ENCODE measurements around the gene ITGA2.
"Not testable (repeated sequence)": the region's sequence is repeated elsewhere in the genome, so short reads cannot be mapped to it uniquely, and the experiment has no call there.

ITGA2 gene

DNA sequence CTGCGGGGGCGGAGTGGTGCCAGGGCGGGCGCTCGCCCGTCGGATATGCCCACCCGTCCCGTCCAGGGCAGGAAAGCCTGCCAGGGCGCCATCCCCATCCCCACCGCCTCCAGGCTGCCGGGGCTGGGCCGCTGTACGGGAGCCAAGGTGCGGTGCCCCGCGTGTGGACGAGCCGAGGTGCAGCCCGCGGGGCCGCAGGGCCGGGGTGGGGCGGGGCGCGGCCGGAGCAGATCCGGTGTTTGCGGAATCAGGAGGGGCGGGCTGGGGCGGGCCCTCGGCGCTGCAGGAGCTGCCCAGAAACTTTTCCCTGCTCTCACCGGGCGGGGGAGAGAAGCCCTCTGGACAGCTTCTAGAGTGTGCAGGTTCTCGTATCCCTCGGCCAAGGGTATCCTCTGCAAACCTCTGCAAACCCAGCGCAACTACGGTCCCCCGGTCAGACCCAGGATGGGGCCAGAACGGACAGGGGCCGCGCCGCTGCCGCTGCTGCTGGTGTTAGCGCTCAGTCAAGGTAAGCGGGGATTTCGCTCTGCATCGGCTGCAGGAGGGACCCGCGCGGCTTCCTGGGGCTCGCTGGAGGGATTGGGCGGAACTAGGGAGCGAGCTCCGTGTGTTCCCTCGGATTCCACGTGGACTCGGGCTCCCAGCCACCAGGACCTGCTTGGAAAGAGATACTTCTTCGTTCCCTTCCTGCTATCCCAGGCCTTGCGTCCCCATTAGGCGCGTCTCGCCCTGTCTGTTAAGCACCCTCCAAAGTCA, at the start of gene ITGA2:
Gene ITGA2 (plus strand): TSS at position 328 of the 756 bp plus-strand sequence. CDS start 117 bp downstream, at position 445.
- peak; percentile 78 for DNase-seq

DNA sequence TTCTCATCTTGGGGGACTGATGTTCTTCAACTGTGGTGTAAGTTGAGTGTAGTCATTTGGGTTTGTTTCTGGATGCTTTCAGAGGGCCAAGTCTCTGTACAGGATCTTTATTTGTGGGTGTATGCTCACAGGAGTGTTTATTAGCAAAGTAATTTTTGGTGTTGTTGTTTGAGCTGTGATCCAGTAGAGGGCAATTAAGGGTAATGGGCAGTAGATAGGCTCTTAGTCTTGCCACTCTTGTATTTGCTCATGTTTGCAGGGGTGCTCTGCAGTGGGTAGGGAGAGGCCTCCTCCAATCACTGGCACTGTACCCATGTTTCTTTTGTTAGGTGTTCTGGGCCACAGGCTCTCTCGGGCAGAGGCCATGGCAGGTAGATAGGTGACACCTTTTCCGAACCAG, 45.9 kb upstream of the ITGA2 start:
- no peak for DNase-seq

DNA sequence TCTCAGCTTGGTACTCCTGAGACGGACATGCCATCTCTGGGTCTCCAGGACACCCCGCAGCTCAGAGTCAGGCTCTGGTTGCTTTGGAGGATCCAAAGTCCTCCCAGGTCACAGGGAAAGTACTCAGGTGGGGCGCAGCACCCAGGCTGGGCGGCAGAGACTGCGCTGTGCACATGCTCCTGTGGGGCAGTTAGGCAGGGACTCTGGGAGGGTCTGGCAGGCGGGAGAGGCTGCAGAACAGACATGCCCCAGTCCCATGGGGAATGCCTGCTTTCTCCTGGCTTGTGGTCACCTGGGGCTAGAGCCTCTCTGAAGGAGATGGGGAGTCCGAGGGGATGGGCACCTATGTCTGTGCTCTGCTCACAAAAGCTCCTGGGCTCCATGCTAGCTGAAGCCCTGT, 45.3 kb upstream of the ITGA2 start:
- no peak for DNase-seq

DNA sequence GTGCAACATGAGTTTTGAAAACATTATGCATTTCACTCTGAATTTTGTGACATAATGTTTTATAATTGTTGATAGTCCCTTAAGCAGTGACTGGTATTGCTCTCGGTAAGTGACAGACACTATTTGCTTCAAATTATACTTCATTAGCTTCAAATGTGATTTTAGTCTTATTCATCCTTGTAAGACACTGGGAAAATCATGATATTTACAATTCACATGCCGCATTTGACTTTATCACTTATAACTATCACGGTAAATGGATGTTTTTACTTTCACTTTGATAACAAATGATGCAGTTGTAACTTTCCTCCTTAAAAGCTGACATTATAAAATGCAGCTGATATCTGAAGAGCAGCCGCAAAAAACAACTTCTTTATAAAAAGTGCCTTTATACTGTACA, 44.1 kb upstream of the ITGA2 start:
- DNase-seq = no peak

DNA sequence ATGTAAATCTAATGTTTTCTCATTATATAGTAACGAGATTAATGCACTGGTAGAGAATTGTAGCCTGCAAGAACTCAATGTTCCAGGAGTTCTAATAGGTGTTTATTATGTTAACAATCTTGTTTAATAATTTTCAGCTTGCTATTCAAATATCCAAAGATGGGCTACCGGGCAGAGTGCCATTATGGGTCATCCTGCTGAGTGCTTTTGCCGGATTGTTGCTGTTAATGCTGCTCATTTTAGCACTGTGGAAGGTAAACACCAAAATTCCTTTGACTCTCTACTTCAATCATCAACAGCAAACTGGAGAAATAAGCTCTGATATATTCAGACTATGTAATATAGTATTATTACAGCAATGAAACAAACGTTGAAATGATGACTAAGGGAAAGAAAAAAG, 41.9 kb upstream of the ITGA2 start:
- no peak for DNase-seq

DNA sequence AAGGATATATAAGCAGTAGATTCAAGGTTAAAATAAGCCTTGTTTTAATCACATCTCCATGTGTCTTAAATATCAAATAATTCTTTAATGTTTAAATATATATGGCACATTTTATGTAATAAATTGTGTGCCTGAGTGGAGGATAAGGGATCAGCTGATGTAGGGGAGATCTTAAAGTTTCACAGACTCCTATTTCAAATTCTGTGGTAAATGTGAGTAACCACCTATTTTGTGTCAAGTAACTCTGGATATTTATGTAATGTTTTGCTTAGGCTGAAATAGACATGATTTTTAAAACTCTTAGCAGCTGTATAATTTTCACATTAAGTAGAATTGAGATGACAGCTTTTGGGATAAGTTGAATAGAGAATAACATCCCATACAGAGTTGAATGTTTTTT, 41.3 kb upstream of the ITGA2 start:
- no peak for DNase-seq

DNA sequence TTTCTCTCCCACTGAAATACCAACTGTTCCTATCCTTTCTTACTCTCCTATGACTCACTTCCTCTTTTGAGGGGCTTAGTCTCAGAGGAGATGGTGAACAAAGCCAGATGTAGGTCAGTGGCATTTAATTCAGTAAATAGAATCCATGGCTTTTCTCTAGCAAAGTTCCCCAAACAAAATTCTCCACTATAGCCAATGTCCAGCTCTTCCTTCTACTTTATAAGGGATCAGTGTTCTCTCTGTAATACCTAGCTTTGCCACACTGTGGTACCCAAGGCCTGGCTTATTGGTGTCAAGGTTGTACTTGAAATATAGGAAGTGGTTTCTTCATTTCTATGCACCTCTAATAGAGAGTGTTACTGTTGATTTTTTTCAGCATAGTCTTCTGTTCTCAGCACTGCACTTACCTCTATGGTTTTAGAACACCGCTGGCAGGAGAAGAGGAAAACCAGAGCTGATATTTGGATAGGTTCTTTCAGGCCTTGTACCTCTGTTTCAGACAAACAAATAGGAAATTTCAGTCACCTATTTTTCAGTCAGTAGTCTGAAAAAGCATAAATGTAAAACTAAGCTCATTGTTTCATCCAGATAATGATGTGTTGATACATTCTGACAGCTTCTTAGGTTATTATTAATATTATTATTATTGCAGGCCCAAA, 40.6 kb upstream of the ITGA2 start:
- peak; percentile 86 for DNase-seq

DNA sequence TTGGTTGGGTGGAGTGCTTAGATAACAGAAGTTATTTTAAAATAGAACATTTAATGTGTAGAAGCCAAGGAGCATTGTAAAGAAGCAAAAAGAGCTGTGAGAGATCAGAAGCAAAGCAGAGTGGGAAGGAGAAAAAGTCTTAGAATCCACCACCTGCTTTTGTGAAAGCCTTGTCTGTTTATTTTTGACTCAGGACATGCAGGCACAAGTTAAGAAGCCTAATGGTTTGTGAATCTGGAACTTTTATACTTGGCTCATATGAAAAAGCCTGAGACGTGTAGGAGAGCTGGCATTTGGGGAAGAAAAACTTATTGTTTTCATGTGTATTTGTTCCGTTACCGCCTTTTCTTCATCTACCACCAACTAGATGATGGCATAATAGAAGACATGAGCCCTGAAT, 38.5 kb upstream of the ITGA2 start:
- DNase-seq = no peak

DNA sequence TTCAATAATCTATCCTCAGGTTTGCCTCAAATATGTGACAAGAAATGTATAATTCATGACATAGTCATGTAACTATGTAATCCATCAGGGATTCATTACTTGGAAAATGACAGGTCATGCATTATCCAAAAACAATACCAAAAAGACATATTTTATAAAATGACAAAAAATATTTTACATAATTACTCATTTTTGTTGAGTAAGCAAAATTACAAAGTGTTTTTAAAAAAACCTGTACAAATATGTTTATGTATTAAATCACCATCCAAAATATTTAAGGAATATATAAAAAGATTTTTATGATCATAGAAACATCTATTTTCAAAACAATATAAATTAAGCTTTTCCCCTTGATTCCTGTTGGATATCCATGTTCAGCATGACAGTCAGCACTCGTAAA, 36.7 kb upstream of the ITGA2 start:
- no peak for DNase-seq

DNA sequence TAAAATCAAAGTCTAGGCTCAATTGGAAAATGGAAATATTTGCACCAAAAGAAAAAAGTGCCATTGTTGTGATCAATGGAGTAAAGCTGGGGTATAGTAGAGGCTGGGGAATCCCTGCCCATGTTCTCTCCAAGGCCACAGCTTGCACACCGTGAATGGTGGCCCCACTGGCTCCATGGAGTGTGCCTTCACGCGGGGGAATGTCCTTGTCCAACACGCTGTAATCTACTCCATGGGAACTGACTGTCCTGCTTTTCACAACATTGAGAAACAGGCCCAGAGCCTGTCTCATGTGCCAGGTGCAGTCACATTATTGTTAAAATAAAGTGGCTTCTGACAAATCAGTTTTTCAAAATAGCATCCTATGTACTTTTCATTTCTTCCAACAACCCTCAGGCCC, 33.1 kb upstream of the ITGA2 start:
- DNase-seq = no peak

DNA sequence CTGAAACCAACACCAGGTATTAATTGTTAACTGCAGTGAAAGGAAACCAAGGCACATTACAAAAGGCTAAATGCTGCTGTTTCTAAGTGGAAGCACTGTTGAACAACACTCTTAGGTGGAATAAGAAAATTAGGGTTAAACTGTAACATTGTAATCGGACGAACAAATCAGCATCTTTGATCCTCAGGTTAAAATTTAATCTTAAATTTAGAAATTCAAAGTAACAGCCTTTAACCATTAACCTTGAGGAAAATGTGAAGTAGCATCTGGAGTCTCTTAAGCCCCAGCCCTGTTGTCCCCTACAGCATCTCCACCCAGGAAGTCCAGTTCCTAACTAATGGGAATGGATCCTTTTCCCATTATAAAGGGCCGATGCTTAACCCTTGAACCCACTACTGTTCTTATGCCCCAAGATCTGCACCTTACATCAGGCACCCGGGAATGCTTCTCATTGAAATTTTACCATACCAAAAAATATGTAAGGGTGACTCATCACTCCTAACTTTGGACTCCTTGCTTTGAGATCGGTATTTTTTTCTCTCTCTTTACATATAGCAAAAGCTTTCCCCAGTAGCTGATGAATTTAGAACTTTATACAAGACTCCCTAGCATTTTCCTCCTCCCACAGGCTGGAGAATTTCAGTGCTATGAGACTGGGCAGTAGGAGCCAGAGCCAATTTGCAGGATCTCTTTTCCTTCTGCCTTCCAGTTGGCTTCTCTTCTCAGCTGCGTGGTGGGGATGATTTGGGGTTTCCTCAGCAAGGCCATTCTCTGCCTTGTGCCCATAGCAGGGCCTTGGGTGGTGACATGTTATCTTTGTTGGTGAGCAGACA, 32.0 kb upstream of the ITGA2 start:
- DNase-seq = no peak

DNA sequence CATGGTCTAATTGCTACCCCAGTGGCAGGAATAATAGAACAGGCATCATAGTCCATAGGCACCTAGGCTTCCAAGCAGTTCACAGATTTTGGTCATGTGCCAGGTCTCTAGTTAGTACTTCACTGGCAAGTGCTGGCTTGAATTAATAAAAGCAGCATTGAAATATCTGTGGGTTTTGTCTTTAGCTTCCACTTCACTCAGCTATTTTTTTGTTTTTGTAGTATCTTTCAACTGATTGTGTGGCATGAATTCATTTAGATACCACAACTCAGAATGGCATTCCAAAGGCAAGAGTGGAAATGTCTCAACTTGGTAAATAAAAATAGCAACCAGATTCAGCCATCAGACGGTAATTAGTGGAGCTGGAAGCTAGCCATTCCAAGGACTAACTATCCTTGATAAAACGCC, 27.9 kb upstream of the ITGA2 start:
- DNase-seq = peak; percentile 17

DNA sequence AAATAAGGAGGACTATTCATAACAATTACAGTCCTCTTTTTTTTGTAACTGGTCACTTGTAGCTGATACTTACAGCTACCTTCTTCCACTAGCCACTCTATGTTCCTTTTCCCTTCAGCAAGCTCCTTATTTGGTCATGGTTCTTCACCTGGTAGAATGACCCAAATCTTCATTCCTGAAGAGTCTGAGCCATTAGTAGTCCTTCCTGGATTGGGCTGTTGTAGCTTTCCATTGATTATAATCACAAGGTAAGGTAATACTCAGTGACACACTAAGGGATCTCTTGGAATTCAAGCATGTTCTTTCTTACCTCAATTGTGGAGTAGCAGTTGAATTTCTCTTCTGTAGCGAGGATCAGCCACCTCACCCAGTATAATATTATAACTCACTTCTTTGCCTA, 25.5 kb upstream of the ITGA2 start:
- DNase-seq = no peak

DNA sequence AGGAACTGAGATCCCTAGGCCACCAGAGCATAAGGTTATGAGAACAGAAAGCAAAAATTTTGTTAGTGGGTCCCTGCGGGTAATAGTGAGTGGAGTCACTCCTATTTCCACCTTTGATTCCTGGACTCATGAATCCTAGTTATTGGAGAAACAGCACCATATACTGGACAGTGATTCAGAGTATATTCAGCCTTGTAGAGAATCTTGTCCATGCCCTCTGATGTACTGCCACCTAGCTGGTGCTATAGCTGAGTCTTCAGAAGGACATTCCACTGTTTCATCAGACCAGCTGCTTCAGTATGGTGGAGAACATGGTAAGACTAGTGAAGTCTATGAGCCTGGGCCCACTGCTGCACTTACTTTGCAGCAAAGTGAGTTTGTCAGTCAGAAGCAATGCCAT, 25.0 kb upstream of the ITGA2 start:
- no peak for DNase-seq

DNA sequence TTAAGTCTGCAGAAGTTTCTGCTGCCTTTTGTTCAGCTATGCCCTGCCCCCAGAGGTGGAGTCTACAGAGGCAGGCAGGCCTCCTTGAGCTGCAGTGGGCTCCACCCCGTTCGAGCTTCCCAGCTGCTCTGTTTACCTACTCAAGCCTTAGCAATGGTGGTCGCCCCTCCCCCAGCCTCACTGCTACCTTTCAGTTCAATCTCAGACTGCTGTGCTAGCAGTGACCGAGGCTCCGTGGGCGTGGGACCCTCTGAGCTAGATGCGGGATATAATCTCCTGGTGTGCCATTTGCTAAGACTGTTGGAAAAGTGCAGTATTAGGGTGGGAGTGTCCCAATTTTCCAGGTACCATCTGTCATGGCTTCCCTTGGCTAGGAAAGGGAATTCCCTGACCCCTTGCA, 13.0 kb upstream of the ITGA2 start:
- DNase-seq = not testable (repeated sequence)

DNA sequence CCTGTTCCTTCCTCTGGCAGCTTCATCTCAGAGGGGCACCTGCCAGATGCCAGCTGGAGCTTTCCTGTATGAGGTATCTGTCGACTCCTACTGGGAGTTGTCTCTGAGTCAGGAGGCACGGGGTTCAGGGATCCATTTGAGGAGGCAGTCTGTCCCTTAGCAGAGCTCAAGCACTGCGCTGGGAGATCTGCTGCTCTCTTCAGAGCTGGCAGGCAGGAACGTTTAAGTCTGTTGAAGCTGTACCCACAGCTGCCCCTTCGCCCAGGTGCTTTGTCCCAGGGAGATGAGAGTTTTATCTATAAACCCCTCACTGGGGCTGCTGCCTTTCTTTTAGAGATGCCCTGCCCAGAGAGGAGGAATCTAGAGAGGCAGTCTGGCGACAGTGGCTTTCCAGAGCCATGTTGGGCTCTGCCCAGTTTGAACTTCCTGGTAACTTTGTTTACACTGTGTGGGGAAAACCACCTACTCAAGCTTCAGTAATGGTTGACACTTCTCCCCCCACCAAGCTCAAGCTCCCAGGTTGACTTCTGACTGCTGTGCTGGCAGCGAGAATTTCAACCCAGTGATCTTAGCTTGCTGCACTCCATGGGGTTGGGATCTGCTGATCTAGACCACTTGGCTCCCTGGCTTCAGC, 11.8 kb upstream of the ITGA2 start:
- DNase-seq = no peak

DNA sequence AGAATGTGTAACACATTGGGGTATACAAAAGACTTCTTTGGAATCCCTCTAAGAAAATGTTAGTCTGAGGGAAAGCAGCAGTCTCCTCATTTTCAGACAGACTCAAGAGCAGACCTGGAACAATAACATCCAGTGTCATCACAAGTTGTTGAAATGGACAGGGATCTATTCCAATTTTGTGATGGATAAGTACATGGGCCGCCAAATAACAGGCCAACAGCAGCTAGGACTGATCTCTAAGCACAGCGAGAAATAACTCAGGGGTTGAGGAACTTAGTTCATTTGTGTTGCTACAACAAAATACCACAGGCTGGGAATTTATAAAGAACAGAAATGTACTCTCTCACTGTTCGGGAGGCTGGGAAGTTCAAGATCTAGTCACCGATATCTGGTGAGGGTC, 7.6 kb upstream of the ITGA2 start:
- no peak for DNase-seq

DNA sequence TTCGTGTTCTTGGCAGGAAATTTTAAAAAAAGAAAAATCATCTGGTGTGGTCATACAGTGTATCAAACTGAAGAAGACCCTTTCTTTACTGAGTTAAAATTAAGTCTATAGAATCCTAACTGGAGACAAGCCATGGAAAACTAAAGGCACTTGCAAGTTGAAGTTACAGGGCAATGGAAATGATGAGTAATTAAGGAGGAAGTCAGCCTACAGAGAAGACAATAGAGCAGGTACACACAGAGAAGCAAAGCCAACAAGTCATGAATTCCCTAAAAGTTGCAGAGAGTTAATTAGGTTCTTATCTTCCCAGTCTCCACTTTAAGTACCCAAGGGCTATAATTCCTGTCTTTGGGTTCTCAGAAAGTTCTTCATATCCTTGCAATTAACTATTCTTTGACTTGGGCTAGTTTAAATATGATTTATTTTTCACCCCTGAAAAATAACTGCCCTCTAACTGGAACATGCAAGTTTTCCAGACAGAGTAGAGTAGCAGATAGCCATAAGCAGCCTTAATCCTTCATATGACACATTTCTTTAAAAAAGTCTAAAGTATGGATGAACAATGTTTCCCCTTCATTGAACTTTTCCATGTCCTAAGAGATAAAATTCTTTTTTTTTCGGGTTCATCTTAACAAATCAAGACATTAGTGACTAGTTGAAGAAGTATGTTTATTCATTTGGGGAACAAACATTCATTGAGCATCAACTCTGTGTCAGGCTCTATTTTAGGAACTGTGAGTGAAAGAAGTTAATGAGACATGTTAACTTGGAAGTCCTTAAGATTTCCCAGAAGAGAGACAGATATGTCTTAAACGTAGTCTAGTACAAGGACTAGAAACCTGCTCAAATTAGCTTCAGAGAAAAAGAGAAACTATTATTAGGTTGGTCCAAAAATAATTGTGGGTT, 5.2 kb upstream of the ITGA2 start:
- no peak for DNase-seq

DNA sequence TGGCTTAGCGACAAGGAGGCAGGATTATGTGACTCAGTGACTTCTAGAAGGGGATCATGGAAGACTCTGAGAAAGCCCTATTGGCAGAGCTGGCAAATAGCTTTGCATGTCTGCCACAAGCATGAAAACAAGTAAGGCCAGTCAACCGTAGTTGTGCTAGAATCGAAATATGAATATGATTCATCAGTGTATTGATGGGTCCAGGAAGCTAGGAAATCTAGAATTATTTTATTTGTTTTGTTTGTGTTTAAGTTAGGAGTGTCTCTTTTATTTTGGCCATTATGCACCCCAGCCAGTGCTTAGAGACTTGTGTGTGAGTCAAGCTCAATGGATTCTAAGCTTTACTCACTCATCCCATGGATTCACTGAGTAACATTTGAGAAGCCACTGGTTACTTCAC, 3.8 kb upstream of the ITGA2 start:
- no peak for DNase-seq

DNA sequence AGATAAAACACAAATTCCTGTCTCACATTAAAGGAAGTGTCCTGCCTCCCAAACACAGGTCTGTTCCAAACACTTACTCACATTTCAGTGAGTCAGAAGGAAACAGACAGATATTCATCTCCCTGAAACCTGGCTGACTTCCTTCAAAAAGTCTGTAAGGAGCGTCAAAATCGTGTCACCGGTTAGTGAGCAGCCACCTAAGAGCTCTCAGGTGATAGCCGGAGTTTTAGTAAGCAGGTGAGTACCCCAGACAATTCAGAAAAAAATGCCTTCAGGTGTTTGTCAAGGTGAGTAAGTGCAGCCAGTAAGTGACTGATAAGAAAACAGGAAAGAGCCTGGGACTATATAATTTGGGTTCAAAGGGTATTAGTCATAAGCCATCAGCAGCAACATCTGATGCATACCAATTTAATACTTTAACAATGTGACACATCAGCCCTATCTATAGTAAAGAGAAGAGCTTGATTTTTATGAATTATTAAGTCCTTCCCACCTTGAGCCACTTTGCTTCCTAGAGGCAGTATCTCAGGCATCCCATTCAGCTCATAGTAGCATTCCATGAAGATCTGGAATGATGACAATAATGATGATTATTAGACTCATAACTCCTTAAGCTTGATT, 1.3 kb upstream of the ITGA2 start:
- DNase-seq = no peak

DNA sequence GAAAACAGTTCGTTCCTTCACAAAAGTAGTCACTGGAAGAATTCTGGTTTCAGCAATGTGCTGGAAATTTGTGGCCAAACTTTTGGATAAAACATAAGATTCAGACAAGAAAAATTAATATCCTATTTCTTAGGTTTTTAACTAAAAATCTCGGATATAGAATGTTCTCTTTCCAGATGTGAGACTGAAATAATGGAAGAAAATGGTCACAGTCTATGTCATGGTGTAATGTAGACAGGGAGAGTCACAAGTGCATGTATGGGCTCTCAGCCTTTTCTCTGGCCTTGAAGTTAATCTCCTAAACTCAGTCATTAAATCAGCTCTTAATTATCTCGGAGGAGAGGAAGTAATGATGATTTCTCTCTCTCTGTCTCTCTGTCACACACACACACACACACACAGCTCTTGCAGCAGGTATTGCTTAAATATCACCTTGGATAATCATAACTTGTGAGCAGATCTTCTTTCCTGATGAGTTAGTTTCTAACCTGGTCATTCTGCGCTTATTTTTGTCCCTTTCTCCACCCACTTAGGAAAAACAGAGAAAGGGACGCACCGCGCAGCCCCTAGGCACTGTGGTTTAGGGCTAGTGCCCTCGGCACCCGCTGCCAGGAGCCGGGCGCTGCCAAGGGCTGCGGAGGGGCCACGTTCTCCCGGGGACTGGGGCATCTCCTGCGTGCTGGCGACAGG, 672 bp upstream of the ITGA2 start:
- no peak for DNase-seq

Measured in eye (tissue), 1 donor.